Measurements from ENCODE around the gene GRM1. TPM values are rescaled to one million over a fixed set of nuclear protein-coding genes. Genes with fewer than 3 reads are reported as not detected.

GRM1 gene
- total RNA-seq, 1 donor from 2014 or later = 0.09 TPM

DNA sequence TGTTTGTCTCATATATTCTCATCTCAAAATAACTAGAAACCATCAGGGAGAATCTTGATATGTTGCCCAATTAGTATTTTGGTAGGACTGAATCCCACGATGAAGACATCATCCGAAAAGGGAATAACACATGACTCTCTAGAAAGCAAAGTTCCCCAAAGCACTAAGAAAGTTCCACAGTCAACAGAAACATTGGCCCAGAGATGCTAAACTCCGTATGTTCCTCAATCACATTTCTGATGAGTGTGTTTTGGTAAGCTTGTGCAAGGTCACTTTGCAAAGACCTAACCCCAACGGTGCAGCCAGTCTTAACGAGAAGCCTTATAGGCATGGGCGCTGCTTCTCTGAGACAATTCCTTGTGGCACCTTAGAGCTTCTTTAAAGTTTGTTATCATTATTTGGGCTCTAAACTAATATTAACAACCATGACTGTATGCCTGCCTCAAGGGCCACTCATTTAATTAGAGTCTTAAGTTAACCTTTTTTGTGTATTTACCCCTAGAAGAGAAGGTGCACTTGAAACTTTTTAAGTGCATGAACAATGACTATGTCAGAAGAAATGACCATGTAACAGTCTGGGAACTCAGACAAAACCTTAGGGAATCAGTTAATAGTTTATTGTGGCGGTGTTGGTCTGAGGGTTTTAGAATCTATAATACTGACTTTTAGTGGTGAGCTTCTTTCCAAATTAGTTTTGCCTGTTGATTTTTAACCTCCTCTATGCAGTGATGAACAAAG, 312.8 kb downstream of the GRM1 start:
- ATAC-seq (peak; percentile 52 to 61), DNase-seq (no peak)
- Histone ChIP-seq H3K27ac (no peak overlapping the region), H3K4me1 (no peaks in the 10 kb centered on the region), H3K36me3 (no peaks in the 10 kb centered on the region), H3K27me3 (ENCODE audit: low read depth) (no peaks in the 10 kb centered on the region), H3K4me3 (no peak overlapping the region), H3K9me3 (no peaks in the 10 kb centered on the region)
- TF ChIP-seq, protein P1, sequence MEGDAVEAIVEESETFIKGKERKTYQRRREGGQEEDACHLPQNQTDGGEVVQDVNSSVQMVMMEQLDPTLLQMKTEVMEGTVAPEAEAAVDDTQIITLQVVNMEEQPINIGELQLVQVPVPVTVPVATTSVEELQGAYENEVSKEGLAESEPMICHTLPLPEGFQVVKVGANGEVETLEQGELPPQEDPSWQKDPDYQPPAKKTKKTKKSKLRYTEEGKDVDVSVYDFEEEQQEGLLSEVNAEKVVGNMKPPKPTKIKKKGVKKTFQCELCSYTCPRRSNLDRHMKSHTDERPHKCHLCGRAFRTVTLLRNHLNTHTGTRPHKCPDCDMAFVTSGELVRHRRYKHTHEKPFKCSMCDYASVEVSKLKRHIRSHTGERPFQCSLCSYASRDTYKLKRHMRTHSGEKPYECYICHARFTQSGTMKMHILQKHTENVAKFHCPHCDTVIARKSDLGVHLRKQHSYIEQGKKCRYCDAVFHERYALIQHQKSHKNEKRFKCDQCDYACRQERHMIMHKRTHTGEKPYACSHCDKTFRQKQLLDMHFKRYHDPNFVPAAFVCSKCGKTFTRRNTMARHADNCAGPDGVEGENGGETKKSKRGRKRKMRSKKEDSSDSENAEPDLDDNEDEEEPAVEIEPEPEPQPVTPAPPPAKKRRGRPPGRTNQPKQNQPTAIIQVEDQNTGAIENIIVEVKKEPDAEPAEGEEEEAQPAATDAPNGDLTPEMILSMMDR (IDR thresholded peaks at IDR 0.05) = no peak
- intact Hi-C loops (cut with DNase I) = no loop called here

DNA sequence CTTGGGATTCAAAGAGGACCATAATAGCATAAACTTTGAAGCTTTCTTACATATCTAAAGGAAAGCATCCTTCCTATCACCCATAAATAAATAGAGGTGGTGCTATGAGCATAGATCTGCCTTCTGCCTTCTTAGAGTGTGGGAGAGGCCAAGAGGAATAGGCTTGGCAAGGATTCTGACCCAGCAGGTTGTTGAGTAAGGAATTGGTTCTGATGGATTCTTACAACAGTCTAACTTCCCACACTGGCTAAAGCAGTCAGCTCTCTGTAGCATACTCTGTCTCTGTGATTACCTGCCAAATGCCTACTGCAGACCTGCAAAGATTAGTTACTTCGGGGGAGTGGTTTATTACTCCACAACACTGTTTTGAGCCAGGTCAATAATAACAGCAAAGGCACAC, 316.7 kb downstream of the GRM1 start:
- no peak overlapping the region for H3K4me3 ChIP-seq
- no peaks in the 10 kb centered on the region for H3K9me3 ChIP-seq
- no peaks in the 10 kb centered on the region for H3K27me3 ChIP-seq (ENCODE audit: low read depth)
- no peak for DNase-seq
- no peak overlapping the region for H3K27ac ChIP-seq
- ATAC-seq = no peak
- TF ChIP-seq, protein P1 (IDR thresholded peaks at IDR 0.05) = no peak
- H3K36me3 ChIP-seq = no peaks in the 10 kb centered on the region
- intact Hi-C loops (cut with DNase I) = no loop called here
- no peaks in the 10 kb centered on the region for H3K4me1 ChIP-seq

DNA sequence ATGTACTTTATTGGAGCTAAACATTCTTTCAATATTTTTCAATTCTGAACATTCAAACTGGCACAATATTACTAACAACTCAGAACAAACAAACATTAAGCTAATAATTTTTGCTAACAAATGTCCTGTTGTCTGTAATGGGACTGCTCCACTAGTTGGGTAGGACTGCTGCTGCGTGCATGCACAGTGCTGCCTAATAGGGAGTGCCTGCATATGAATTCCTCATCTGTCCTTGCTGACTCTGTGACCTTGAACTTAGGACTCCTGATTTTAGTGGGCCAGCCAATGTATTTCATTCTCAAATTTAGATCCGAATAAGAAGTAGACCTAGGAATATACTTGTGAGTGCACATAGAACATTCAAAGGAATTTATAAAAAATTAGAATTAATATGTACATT, 318.2 kb downstream of the GRM1 start:
- H3K4me1 ChIP-seq = no peaks in the 10 kb centered on the region
- H3K27ac ChIP-seq = no peak overlapping the region
- TF ChIP-seq, protein P1 (IDR thresholded peaks at IDR 0.05) = no peak
- intact Hi-C loops (cut with DNase I) = no loop called here
- no peak for DNase-seq
- no peaks in the 10 kb centered on the region for H3K27me3 ChIP-seq (ENCODE audit: low read depth)
- H3K9me3 ChIP-seq = no peaks in the 10 kb centered on the region
- no peak overlapping the region for H3K4me3 ChIP-seq
- no peak for ATAC-seq
- H3K36me3 ChIP-seq = no peaks in the 10 kb centered on the region

GRCh38 chr6:146347690-146348089, 318.8 kb downstream of the GRM1 start:
- Histone ChIP-seq H3K36me3 (no peaks in the 10 kb centered on the region), H3K4me3 (no peak overlapping the region), H3K9me3 (no peaks in the 10 kb centered on the region), H3K27me3 (ENCODE audit: low read depth) (no peaks in the 10 kb centered on the region), H3K27ac (no peak overlapping the region), H3K4me1 (no peaks in the 10 kb centered on the region)
- intact Hi-C loops (cut with DNase I) = no loop called here
- ATAC-seq (no peak), DNase-seq (no peak)
- TF ChIP-seq, protein P1 (IDR thresholded peaks at IDR 0.05) = no peak

- Histone ChIP-seq H3K4me3 (no peak overlapping the region), H3K27ac (no peak overlapping the region), H3K9me3 (no peaks in the 10 kb centered on the region), H3K36me3 (no peaks in the 10 kb centered on the region), H3K27me3 (ENCODE audit: low read depth) (no peaks in the 10 kb centered on the region), H3K4me1 (no peaks in the 10 kb centered on the region)
- ATAC-seq (no peak), DNase-seq (no peak)
- TF ChIP-seq, protein P1 (IDR thresholded peaks at IDR 0.05) = no peak
- intact Hi-C loops (cut with DNase I) = no loop called here
Observed at GRCh38 chr6:146351018-146351417, 322.2 kb downstream of the GRM1 start.
